IPS DF 19.7 (cell line): Measurements from ENCODE around the gene PKHD1.

Experiments
- DNase-seq: peaks from one replicate; pipeline ENCODE4 v3.0.0-alpha.2; 2013; ENCODE audit warnings: low read depth, low spot score

PKHD1 gene

DNA sequence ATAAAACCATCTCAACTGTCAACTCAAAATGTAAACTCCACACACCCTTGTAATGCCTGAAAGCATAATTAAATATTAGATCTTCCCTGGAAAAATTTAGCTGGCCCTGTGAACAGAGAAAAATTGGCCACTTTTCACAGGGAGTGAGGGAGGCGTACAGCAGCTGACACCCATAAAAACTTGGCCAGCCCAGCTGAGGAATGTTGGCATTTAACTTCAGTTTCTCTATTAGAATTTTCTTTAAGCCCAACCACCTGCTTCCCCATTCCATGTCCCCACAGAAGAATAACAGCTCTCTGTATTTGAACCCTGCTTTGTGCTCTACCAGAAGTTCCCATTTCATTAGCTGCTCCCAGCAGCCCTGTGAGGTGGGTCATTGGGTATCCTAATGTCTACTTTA lies 41.0 kb downstream of the PKHD1 start:
- DNase-seq = no peak

DNA sequence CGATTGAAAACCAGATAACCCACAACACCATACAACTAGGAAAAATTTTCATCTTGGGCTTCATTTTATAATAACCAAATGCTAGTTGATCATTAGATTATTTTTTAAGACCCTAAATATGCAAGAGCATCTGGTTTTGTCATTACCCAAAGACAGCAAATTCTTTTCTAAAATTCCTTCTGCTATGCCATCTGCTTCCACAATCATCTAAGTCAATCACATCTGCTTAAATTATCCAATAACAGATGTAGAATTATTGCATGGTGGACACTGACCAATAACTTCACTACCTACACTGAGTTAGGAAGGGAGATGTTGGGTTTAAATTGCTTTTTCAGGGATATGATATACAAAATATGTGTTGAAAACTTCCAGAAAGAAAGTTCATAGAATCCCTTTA lies 41.9 kb downstream of the PKHD1 start:
- no peak for DNase-seq

DNA sequence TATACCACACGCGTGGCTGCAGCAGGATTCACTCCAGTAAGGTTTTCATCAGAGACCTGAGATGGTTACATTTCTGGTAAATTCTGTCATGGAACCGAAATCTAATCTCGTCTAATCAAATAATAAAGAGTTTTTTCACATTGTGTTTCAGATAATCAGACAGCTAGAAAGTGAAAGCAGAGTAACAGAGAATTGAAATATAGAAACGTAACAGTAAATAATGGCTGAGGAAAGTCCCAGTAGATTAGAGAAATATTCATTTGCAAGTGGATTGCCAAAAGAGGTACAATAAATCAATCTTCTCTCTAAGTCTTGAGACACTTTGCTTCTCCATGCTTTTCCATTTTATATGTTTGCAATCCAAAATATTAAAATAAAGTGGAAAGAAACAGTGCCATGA lies 42.4 kb downstream of the PKHD1 start:
- no peak for DNase-seq

DNA sequence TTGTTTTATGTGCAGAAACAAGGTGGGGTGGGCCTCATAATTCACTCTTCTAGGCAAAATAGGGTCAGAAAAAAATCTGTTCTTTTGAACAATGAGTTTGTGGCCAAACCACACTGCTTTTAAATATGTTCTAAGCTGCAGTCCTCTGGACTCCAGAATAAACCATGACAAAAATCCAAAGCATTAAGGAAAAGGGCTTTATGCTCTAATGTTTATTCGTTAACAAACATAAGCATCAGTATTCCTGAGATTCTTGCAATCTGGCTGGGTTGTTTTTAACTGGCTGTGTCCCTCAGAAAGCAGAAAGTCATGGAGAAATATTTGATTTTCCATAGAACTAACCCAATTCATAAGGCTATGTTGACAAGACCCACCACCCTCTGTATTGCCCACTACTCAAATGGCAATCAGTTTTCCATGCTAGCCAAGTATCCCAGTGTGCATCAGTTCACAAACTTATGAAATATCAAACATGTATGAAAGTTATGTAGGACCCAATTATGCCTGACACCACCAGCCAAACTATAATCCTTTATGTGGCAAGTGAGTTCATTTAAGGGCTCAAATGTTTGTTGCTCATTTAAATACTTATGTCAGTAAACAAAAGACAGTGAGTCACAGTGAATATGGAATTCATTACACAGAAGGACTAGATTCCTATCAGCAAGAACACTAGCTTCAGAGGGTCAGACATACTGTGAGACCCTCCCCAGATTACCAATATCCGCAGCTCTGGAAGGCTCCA lies 45.1 kb downstream of the PKHD1 start:
- DNase-seq = no peak

DNA sequence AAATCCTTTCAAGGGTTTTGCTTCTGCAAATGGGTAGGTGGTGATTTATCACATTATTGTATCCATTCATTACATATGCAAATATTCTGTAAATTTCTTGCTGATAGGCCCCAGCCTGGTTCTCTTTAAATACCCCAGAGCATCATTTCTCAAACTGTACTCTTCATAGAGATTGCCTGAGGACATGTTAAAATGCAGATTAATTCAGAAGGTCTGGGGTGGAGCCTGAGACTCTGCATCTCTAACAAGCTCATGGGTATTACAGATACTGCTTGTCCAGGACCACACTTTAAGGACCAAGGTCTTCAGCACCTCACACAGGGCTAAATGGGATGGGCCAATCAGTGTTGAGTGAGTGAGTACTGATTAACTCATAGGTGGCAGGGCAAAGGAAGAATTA lies 46.3 kb downstream of the PKHD1 start:
- no peak for DNase-seq

DNA sequence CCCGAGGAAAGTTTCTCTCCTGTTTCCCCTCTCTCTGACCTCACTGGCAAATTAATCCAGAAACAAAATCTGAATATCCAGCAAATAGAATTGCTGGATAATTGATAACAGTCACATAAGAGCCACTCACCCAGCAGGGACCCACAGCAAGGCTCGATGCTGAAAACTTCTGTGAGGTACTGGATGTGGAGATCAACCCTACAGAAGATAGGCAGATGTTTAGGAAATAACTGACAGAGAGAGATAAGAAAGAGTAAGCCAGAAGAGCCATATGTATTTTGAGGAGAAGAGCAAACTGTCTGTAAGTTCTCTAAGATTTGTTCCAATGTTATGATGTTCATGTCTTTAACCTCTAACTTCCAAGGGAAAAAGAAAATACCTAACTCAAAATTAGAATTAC lies 59.7 kb downstream of the PKHD1 start:
- no peak for DNase-seq

DNA sequence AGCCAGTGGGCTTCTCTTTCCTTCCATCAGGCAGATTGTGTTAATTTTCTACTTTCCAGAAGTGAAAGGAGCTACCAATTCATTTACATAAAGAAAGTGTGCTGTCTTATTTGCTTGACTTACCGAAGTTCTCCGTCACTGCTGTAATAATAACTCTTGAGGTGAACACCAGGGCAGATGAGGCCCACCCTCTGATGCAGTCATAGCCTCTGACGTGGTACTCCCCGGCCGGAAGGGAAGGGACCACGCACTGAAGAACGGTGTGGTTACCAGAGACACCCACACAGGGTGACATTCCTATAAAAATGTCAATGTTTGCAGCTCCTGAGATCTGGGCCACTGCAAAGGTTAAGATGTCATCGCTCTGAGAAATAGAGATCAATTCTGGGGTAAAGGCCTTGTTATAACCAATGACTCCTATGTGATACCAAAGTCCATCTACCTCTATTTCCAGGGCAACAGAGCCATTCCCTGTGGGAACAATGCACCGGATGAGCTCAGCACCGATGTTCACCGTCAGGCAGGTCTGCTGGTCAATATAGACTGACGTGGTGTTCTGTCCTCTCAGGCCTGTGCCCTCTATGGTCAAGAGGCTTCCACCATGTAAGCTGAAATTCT lies 62.9 kb downstream of the PKHD1 start:
- no peak for DNase-seq

DNA sequence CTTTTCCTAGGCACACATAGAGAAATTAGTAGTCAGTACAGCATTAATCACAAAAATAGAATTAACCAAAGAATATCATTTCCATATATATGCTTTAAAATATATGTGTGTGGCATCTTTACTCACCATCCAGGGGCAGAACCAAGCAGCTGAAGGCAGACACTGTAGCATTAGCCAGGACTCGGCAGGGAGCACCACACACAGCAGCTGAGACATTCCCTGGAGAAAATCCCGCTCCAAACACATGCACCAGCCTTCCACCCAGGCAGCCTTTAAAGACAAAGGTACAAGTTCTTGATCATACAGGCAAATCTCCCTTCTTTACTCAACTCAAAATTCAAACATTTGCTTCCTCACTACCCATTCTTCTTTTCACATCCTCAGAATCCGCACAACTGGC lies 64.7 kb downstream of the PKHD1 start:
- no peak for DNase-seq

DNA sequence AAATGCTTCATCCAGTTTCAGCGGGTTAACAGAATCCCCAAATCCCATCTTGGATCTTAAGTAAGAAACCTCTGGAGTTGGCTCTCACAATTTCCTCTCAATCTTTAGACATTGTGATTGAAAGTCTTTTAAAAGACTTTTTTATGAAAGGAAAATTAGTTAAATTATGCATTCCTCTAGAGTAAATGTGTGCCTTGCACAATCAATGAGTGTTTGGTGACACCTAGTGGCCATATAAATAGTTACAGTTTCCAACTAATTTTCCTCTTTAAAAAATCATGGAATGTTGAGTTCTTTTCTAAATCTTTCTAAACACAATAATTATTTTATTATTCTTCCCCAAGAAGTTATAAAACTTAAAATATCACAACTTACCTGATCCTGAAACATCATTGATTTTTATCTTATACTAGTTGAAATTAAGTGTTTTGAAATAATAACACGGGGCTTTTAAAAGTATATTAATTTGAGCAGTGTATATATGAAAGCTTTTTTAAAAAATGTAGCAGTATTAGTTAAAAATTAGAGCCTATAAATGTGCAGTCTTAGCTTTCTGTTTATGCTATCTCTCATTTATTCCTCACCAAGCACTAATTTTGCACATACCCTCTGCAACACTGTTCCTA lies 66.4 kb downstream of the PKHD1 start:
- no peak for DNase-seq

DNA sequence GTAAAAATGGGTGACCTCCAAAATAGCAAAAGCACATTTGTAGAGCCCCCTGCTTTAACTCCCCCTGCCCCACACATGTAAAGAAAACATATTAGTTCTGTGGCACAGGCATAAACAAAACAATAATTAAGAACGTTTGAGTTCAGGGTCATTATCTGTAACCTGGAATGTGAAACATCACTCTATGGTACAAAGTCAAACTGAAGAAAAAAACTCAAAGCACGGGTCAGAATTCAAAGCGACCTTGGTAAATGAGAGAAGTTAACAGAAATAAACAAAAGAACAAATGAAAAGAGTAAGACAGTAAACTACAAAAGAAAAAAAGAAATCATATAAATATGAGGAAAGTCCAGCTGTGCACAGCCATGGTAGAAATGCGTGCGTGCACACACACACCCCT lies 67.5 kb downstream of the PKHD1 start:
- no peak for DNase-seq

DNA sequence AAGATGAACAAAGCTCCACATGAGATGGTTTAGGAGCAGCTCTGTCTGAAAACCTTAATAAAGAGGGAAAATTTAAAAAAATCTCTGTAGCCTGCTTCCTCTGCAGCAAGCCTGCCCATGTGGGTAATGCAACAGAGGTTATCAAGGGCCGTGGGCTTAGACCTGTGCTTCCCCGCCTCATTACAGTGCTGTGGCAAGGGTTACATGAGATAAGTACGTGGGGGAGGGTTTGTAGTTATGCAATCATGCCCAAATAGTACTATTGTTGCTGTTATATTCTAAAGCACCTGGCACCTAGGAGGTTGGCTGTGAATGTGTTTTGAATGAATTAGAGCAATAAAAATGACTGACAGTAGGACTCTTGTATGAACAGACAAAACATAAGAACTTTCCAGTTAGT lies 68.3 kb downstream of the PKHD1 start:
- DNase-seq = no peak

DNA sequence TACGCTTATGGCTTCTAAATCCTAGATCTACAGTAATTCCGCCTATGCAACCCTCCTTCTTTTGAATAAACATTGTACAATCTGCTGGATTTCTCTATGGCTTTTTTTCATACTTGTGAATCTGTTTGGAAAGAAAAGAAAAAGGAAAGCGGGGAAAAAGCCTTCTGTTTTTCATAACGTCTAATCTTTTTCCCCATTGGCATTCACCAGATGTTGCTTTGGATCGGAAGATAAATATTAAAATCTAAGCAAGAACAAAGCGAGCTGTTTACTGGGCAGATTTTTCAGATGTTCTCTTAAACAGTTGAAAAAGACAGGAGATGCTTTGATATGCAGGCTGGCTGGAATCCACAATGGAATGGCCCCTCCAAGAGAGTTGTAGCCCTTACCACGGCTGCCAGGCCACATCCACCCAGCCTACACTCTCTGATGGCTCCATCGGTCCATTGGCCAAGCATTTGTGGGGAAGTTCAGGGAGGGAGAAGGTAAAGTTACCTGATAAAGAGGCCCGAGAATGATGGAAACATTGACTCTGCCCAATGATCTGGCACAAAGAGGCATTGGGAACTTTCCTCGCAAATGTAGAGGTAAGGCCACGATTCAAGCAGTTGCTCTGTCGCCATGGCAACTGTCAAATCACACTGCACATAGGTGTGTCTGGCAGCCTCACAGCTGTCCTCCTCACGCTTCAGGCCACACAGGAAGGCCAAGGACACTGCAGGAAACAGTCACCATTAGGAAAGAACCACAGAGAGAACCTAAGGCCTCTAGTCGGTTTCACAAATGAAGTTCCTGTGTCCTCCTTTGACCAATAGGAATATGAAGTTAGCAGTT lies 70.3 kb downstream of the PKHD1 start:
- DNase-seq = peak; percentile 35

DNA sequence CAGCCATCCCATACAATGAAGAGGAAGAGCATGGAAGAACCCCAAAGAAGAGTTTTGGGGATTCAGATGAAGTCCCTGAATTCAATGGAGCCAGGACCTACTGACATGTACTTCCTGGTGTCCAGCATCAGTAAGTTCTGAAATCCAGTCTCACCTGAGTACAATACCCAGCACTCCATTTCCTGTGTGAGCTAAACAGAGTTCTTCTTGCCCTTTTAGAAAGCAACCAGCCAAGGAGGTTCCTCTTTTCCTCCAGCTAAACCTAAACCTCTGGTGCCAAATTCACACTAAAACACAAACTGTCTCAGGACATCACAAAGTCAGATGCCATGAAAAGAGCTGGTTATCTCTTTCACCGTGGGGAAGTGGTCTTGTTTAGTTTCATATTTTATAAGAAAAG lies 71.5 kb downstream of the PKHD1 start:
- DNase-seq = no peak

DNA sequence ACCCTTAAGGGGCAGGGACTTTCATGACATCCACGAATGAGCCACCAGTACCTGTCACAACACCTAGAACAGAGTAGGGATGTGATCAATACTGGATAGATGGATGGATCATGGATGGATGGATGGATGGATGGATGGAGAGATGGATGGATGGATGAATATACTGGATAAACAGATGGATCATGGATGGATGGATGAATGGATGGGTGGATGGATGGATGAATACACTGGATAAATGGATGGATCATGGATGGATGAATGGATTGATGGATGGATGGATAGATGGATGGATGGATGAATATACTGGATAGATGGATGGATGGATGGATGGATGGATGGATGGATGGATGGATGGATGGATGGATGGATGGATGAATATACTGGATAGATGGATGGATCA lies 73.0 kb downstream of the PKHD1 start:
- DNase-seq = no peak

DNA sequence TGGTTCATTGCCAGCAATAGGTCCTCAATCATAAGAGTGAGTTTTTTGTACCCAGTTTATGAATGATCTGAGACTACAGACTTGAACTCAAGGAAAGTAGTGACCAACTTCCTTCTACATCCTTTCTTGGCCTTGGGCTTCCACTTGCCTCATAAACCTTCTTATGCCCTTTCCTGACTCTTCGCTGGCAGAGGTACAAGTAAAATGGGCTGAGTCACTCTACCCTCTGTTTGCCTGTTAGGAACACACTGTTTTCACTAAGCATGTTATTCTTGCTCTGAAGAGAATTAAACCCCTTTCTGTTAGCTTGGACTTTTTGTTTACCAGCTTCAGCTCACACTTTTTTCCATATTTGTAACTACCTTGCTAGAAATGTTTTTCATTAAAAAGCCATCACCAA lies 74.4 kb downstream of the PKHD1 start:
- no peak for DNase-seq

DNA sequence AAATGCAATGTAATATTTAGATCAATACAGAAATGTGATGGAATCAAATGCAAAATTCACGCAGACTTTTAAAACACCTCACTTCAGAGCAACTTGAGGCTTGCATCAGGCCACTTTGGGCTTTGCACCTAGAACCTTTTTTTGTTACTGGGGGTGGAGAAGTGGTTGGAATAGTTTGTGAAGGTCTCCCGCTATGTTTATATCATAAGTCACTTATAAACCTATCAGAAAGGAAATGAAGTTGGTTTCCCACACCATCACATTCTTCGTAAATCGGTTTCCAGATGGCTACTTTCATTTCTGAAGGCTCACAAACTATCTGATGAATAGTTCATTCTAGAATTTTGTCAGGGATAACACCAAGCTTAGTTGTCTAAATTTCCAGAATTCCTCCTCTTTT lies 74.8 kb downstream of the PKHD1 start:
- DNase-seq = no peak

DNA sequence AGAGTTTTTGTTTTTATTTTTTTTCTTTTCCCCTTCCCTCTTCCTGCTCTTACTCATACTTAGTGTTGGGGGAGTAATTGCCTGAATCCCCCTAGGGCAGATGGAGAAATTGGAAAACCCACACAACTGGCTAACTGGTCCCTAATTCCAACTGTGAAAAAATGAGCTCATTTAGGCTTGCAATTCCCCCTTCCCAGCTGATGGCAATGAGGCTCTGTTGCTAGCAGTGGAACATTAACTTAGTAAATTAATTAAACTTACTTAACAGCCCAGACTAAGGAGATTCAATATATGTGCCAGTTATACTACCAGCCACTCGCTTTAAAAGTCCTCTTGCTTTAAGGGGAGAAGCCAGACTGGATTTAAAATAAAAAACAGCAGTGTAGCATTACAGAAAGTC lies 76.6 kb downstream of the PKHD1 start:
- DNase-seq = no peak

DNA sequence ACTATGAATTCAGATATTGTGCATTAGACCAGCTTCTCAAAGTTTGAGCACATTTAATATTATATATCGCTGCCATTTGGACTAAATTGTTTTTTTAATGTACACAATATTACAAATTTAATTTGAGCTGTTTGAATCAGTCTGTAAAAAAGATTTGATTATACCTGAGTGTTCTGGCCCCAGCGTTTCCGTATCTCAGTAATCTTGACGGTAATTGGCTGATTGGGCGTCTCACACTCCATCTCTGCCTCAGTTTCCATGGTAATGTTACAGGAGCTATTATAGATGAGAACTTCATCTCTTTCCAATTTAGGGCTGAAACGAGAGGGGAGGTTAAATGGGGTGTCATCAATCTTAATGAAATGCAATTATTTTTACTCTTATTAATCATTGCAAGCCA lies 77.3 kb downstream of the PKHD1 start:
- DNase-seq = no peak

DNA sequence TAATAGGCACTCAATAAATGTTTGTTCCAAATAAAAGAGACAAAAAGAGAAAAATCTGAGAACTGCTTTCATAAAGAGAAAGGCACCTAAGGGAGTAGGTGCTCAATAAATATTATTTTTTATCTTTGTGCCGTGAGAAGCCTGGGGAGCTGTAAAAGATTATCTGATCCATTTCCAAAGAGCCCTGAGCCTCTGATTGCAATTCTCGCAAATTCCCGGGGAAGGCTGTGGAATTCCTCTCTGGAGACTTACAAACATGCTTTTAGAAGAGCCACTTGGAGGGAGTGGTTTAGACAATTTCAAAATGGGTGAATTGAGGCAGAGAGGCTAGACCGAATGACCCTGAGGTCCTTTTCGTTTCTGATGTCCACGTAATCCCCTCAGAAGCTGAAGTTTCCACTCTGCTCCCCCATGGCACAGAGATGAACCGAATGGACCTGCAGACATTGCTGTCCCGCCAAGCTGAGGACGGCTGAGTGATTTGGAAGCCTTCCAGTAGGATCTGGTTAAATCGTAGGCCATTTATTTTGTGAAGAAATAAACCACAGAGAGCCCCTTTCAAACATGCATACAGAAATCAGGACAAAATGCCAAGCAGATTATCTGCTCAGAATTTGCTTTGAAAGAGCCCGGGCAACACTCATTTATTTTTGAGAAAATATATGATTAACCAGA lies 77.8 kb downstream of the PKHD1 start:
- no peak for DNase-seq

DNA sequence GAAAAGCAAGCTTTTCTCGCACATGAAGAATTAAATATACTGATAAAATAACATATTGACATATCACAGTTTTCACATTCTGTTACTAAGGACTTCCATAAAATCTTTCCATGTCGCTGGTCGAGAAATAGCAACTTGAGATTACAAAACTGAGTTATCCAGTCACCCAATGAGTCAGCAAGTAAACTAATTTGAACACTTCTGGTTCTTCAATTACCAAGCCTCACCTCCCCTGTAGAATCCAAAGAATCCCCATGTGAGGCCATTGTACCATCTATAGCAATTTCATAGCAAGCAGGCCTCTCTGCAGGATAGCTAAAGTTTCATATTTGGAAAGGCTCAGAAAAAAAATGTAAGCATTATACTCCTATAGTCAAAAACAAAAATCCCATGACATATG lies 87.3 kb downstream of the PKHD1 start:
- DNase-seq = no peak

DNA sequence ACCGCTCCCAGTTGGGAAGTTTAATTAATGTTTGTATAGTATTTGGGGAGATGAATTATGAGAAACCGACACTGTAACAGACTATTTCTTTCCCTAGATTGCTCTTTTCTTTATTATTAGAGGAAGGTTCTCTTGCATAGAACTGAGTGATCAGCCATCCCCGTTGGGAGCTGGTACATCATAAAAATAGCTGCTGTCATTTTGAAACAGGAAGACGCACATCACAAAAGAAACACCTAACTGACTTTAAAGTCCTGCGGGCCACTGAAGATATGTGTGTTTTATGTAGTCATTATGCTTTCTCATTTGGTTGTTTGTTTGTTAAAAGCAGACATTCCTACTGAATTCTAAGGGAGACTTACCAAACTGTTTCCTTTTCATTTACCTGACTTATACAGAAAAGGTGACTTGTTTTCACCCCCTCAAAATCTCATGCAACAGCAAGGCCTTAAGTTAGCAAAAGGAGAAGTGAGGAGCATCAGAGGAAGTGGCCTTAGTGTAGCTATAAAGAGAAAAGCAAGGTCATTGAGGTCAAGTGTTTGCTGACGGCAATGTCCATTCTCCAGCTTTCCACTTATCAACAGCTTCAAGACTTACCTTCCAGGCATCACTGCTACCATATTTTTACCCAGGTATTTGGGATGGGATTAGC lies 91.0 kb downstream of the PKHD1 start:
- no peak for DNase-seq
